Thyroid gland (tissue), 4 donors: ENCODE measurements around the gene SMYD1. TPM values are rescaled to one million over a fixed set of nuclear protein-coding genes. Genes with fewer than 3 reads are reported as not detected.

Source experiments
- DNase-seq, 2 donors: peaks; one replicate each; pipeline ENCODE4 v3.0.0-alpha.2; 2019
- H3K27ac ChIP-seq, 3 donors: fragments of 200-600 bp; sonication (generic); 1 replicate in 2 of 3; 2 replicates in 1 of 3; pipeline ENCODE4 v1.5.1; 2016 to 2019; ENCODE audit warnings: mild to moderate bottlenecking in 1 of 3, moderate library complexity in 1 of 3
- H3K27me3 ChIP-seq: fragments of 200-600 bp; sonication (generic); one replicate; pipeline ENCODE4 v1.5.1; 2019
- H3K36me3 ChIP-seq, 2 donors: fragments of 200-600 bp; sonication (generic); one replicate each; pipeline ENCODE4 v1.5.1; 2016 to 2019
- H3K4me1 ChIP-seq, 2 donors: fragments of 200-600 bp; sonication (generic); one replicate each; pipeline ENCODE4 v1.5.1; 2017 to 2019
- H3K4me3 ChIP-seq, 3 donors: fragments of 200-600 bp; sonication (generic); replicated peaks in 1 of 3; 1 replicate in 2 of 3; 2 replicates in 1 of 3; pipeline ENCODE4 v1.5.1; 2016; ENCODE audit warnings: mild to moderate bottlenecking in 1 of 3
- H3K9me3 ChIP-seq: fragments of 200-600 bp; sonication (generic); one replicate; pipeline ENCODE4 v1.5.1; 2017
- POLR2A ChIP-seq, 2 donors: fragments of 450-650 bp; IDR thresholded peaks; one replicate each; pipeline ENCODE4 v1.6.1; 2017; ENCODE audit warnings: antibody characterized with exemption in 2 of 2, mild to moderate bottlenecking in 2 of 2, moderate library complexity in 1 of 2
- WGBS, 2 donors: methylation state at CpG; one replicate each; pipeline ENCODE4 v1.1.5; 2017; 5-methylcytosine and 5-hydroxymethylcytosine counted together
- intact Hi-C: fragments of 100-400 bp; cut with DNase I; formaldehyde crosslinking; loops from one replicate; pipeline ENCODE4 v1.15.1; 2023
- total RNA-seq, 4 donors: library from RNA; depleted of rRNA; stranded (reverse); fragments of >200 nt; gene quantifications; one replicate each; pipeline ENCODE4 v1.2.3, GENCODE V29; 2016
- TF ChIP-seq, protein P1 (sequence below), 6 experiments: fragments of 200-600 bp in 3 of 6; fragments of 450-650 bp in 3 of 6; sonication (generic) in 3 of 6; IDR thresholded peaks; one replicate each; pipeline ENCODE4 v1.5.1; 2016 to 2019; ENCODE audit warnings: antibody characterized with exemption in 6 of 6, mild to moderate bottlenecking in 2 of 6, inconsistent platforms in 1 of 6, moderate library complexity in 1 of 6

The SMYD1 gene
- total RNA-seq, 4 donors from 2014 or later, result not detected

DNA sequence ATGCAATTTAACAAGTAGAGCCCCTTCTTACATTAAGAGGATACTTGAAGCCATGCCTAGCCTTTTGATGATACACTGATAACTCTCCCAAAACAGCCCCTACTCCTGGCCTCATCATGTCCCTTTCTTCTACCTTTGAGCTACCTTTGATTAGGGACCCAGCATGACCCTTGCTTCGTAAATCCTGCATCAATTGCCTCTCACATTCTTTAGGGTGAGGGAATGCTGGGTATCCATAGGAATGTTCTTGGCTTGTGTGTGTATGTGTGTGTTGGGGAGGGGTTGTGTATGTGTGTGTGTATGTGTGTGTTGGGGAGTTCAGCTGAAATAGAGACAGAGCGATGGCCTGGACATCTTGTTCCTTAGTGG lies 6.7 kb upstream of the SMYD1 start:
- TF ChIP-seq, protein P1, sequence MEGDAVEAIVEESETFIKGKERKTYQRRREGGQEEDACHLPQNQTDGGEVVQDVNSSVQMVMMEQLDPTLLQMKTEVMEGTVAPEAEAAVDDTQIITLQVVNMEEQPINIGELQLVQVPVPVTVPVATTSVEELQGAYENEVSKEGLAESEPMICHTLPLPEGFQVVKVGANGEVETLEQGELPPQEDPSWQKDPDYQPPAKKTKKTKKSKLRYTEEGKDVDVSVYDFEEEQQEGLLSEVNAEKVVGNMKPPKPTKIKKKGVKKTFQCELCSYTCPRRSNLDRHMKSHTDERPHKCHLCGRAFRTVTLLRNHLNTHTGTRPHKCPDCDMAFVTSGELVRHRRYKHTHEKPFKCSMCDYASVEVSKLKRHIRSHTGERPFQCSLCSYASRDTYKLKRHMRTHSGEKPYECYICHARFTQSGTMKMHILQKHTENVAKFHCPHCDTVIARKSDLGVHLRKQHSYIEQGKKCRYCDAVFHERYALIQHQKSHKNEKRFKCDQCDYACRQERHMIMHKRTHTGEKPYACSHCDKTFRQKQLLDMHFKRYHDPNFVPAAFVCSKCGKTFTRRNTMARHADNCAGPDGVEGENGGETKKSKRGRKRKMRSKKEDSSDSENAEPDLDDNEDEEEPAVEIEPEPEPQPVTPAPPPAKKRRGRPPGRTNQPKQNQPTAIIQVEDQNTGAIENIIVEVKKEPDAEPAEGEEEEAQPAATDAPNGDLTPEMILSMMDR (IDR thresholded peaks at IDR 0.05), result no peak
- TF ChIP-seq POLR2A (IDR thresholded peaks at IDR 0.05), result no peak
- Histone ChIP-seq H3K27ac (no peak overlapping the region), H3K36me3 (no peaks in the 10 kb centered on the region), H3K27me3 (no peaks in the 10 kb centered on the region), H3K4me3 (no peak overlapping the region), H3K9me3 (no peaks in the 10 kb centered on the region), H3K4me1 (peaks cover 0 to 5% of the 10 kb centered on the region in 2 donors)
- DNase-seq, result no peak
- 67 to 79% methylated on average over 2 of the region's 2 CpGs for WGBS, 2 donors
- intact Hi-C loops, result loop anchor here (2.0 kb wide), 1 partner anchor 100 kb away; no protein-coding TSS in a partner anchor

DNA sequence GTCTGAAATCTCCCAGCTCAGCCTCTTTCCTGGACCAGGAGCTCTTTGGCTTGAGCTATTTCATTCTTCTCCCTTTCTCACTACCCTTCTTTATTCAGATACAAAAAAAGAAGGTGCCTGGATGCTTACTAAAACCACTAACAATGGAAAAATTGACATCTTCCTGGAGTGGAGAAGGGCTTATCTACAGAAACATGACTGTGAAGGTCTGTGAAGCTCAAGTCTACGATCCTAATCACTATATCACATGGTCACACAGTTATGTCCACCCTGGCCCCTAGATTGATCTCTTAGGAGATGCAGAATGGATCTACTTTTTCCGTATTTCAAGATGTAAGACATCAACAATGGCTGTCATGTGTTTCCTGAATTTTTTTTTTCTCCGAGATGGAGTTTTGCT lies 6.3 kb upstream of the SMYD1 start:
- DNase-seq, result no peak
- TF ChIP-seq POLR2A (IDR thresholded peaks at IDR 0.05), result no peak
- TF ChIP-seq, protein P1 (IDR thresholded peaks at IDR 0.05), result no peak
- Histone ChIP-seq H3K36me3 (no peaks in the 10 kb centered on the region), H3K9me3 (no peaks in the 10 kb centered on the region), H3K4me3 (no peak overlapping the region), H3K27ac (no peak overlapping the region), H3K4me1 (peaks cover 0 to 1% of the 10 kb centered on the region in 2 donors), H3K27me3 (no peaks in the 10 kb centered on the region)
- intact Hi-C loops, result loop anchor here (2.0 kb wide), 1 partner anchor 100 kb away; no protein-coding TSS in a partner anchor
- WGBS, 2 donors, result 87 to 97% methylated on average over 3 of the region's 3 CpGs

DNA sequence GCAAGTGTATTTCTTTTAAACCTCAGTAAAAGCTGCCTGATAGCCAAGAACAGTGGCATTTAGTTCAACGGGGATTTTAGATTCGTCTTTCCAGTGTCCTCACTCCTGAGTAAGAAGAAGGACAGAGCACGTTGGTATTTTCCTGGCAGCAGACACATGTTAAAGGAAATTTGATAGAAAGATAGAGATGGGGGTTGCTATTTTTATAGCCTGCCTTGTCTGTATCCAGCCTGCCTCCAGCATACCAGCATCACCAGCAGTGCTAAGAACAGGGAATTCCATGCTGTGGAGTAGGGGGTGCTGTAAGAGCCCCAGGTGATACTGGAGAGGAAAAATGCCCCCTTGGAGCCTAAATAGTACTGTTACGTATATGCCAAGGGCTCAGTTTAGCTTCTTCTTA lies 1.1 kb upstream of the SMYD1 start:
- Histone ChIP-seq H3K4me3 (no peak overlapping the region), H3K27ac (no peak overlapping the region)
- intact Hi-C loops, result no loop called here

DNA sequence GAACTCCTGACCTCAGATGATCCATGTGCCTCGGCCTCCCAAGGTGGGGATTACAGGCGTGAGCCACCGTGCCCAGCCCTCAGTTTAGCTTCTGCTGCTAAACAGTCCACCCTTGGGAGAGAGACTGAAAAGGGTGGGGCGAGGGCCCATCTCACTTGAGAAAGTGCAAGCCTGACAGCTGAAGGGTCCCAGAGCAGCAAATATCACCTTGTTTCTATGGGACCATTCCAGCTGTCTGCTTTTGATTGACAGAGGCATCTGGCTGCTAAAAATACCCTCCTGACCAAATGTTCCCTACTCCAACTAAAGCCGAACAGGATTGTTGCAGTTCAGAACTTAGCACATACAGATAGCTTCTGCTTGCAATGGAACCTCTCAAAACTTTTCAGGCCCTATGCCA lies 436 bp upstream of the SMYD1 start:
- TF ChIP-seq, protein P1 (IDR thresholded peaks at IDR 0.05), result no peak
- intact Hi-C loops, result no loop called here
- H3K4me3 ChIP-seq, result no peak overlapping the region

More for the DNA sequence above, 1.1 kb upstream of the SMYD1 start:
- Histone ChIP-seq H3K9me3 (no peaks in the 10 kb centered on the region), H3K36me3 (no peaks in the 10 kb centered on the region), H3K4me1 (no peaks in the 10 kb centered on the region), H3K27me3 (no peaks in the 10 kb centered on the region)
- no peak for TF ChIP-seq POLR2A (IDR thresholded peaks at IDR 0.05)
- TF ChIP-seq, protein P1 (IDR thresholded peaks at IDR 0.05), result no peak
- WGBS, 2 donors, result 64 to 67% methylated on average over 4 of the region's 4 CpGs
- no peak for DNase-seq

DNA sequence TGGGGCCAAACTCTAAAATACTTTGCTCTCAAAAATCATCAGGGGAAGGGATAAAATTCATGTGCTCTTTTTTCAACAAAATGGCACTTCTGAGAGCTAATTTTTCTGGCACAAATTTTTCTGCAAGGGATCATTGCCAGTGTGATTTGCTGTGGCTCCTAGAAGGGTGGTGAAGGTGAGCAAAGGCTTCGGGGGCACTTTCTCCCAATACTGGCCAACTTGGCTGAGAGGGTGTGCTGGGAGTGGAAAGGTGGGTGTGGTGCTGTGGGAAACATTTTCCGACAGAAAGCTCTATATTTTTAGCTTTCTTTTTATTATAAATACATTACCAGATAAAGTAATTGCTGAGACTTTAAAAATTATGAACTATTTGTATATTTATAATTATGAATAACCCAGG lies 419 bp downstream of the SMYD1 start:
- no peaks in the 10 kb centered on the region for H3K36me3 ChIP-seq
- no peaks in the 10 kb centered on the region for H3K27me3 ChIP-seq
- TF ChIP-seq POLR2A (IDR thresholded peaks at IDR 0.05), result no peak
- TF ChIP-seq, protein P1 (IDR thresholded peaks at IDR 0.05), result no peak
- H3K4me1 ChIP-seq, result no peaks in the 10 kb centered on the region
- H3K4me3 ChIP-seq, result no peak overlapping the region
- H3K9me3 ChIP-seq, result no peaks in the 10 kb centered on the region
- intact Hi-C loops, result no loop called here
- no peak for DNase-seq
- H3K27ac ChIP-seq, result no peak overlapping the region
- 63 to 75% methylated on average over 2 of the region's 2 CpGs for WGBS, 2 donors

More for the DNA sequence above, 436 bp upstream of the SMYD1 start:
- Histone ChIP-seq H3K27ac (no peak overlapping the region), H3K27me3 (no peaks in the 10 kb centered on the region), H3K36me3 (no peaks in the 10 kb centered on the region), H3K9me3 (no peaks in the 10 kb centered on the region), H3K4me1 (no peaks in the 10 kb centered on the region)
- DNase-seq, result no peak
- 85 to 97% methylated on average over 5 of the region's 5 CpGs for WGBS, 2 donors
